Measurements from ENCODE around the gene SPG21. TPM values are rescaled to one million over a fixed set of nuclear protein-coding genes. Genes with fewer than 3 reads are reported as not detected.

The SPG21 gene
- total RNA-seq, 4 donors from 2014 or later = 57.0 to 84.3 (median 73.5) TPM

- peaks cover 88% of the 10 kb centered on the region for H3K36me3 ChIP-seq
- DNase-seq (ENCODE audit: low spot score in 2 of 2) = peak in 1 of 2 donors; percentile 29
- H3K9me3 ChIP-seq = no peaks in the 10 kb centered on the region
- no peak overlapping the region for H3K27ac ChIP-seq
- TF ChIP-seq EP300 (IDR thresholded peaks at IDR 0.05) (no peak), POLR2A (IDR thresholded peaks at IDR 0.05) (no peak), POLR2AphosphoS5 (IDR thresholded peaks at IDR 0.05) (no peak)
- WGBS = 78% methylated on average over 1 of the region's 1 CpG
- no peaks in the 10 kb centered on the region for H3K4me1 ChIP-seq
- H3K27me3 ChIP-seq = no peaks in the 10 kb centered on the region
- H3K4me3 ChIP-seq = no peak overlapping the region
These were observed 20.3 kb downstream of the SPG21 start for GRCh38 chr15:64969401-64969800.

GRCh38 chr15:64961013-64961412 is 28.7 kb downstream of the SPG21 start:
- 97% methylated on average over 5 of the region's 5 CpGs for WGBS
- Histone ChIP-seq H3K9me3 (no peaks in the 10 kb centered on the region), H3K4me3 (no peak overlapping the region), H3K4me1 (no peaks in the 10 kb centered on the region), H3K27ac (no peak overlapping the region), H3K36me3 (peaks cover 96% of the 10 kb centered on the region), H3K27me3 (no peaks in the 10 kb centered on the region)
- no peak for DNase-seq (ENCODE audit: low spot score in 2 of 2)
- no peak for TF ChIP-seq POLR2A (IDR thresholded peaks at IDR 0.05)
- TF ChIP-seq POLR2AphosphoS5 (IDR thresholded peaks at IDR 0.05) = no peak
- TF ChIP-seq EP300 (IDR thresholded peaks at IDR 0.05) = no peak
- no peak for TF ChIP-seq CTCF (IDR thresholded peaks at IDR 0.05)

GRCh38 chr15:64960153-64960552 is 29.6 kb downstream of the SPG21 start:
- no peak overlapping the region for H3K27ac ChIP-seq
- peak in 1 of 2 donors; percentile 34 for DNase-seq (ENCODE audit: low spot score in 2 of 2)
- no peaks in the 10 kb centered on the region for H3K9me3 ChIP-seq
- no peaks in the 10 kb centered on the region for H3K27me3 ChIP-seq
- TF ChIP-seq CTCF (IDR thresholded peaks at IDR 0.05) (no peak), POLR2A (IDR thresholded peaks at IDR 0.05) (no peak), EP300 (IDR thresholded peaks at IDR 0.05) (no peak), POLR2AphosphoS5 (IDR thresholded peaks at IDR 0.05) (no peak)
- no peaks in the 10 kb centered on the region for H3K4me1 ChIP-seq
- H3K4me3 ChIP-seq = no peak overlapping the region
- H3K36me3 ChIP-seq = peaks cover 98% of the 10 kb centered on the region
- WGBS = 83% methylated on average over 6 of the region's 6 CpGs

- H3K36me3 ChIP-seq = peaks cover 91% of the 10 kb centered on the region
- no peaks in the 10 kb centered on the region for H3K4me1 ChIP-seq
- H3K9me3 ChIP-seq = no peaks in the 10 kb centered on the region
- no peak overlapping the region for H3K4me3 ChIP-seq
- no peak overlapping the region for H3K27ac ChIP-seq
- H3K27me3 ChIP-seq = no peaks in the 10 kb centered on the region
- TF ChIP-seq POLR2A (IDR thresholded peaks at IDR 0.05) = no peak
- TF ChIP-seq EP300 (IDR thresholded peaks at IDR 0.05) = no peak
- no peak for TF ChIP-seq CTCF (IDR thresholded peaks at IDR 0.05)
- TF ChIP-seq POLR2AphosphoS5 (IDR thresholded peaks at IDR 0.05) = no peak
- 97% methylated on average over 9 of the region's 9 CpGs for WGBS
- peak in 1 of 2 donors; percentile 13 for DNase-seq (ENCODE audit: low spot score in 2 of 2)
These were observed 30.6 kb downstream of the SPG21 start for GRCh38 chr15:64959128-64959527.

- Histone ChIP-seq H3K27ac (no peak overlapping the region), H3K9me3 (no peaks in the 10 kb centered on the region), H3K4me3 (no peak overlapping the region), H3K27me3 (no peaks in the 10 kb centered on the region), H3K4me1 (no peaks in the 10 kb centered on the region), H3K36me3 (peaks cover 44% of the 10 kb centered on the region)
- WGBS = 85% methylated on average over 2 of the region's 3 CpGs
- DNase-seq (ENCODE audit: low spot score in 2 of 2) = no peak
- TF ChIP-seq POLR2AphosphoS5 (IDR thresholded peaks at IDR 0.05) (no peak), POLR2A (IDR thresholded peaks at IDR 0.05) (no peak), CTCF (IDR thresholded peaks at IDR 0.05) (no peak), EP300 (IDR thresholded peaks at IDR 0.05) (no peak)
These were observed 35.3 kb downstream of the SPG21 start for GRCh38 chr15:64954395-64954794.

All from suprapubic skin (tissue), 4 donors.